Hematopoietic multipotent progenitor cell treated with erythropoietin and hydrocortisone succinate and interleukin-3 and kit ligand, for 17 days (in vitro differentiated cells): ENCODE measurements around the gene VAC14.
A peak's percentile ranks its signal among the peaks of the same experiment; 100 is the strongest.

Experiments used
- DNase-seq: peaks from one replicate; pipeline ENCODE4 v3.0.0-alpha.2; 2015; ENCODE audit warnings: low spot score

The VAC14 gene

DNA sequence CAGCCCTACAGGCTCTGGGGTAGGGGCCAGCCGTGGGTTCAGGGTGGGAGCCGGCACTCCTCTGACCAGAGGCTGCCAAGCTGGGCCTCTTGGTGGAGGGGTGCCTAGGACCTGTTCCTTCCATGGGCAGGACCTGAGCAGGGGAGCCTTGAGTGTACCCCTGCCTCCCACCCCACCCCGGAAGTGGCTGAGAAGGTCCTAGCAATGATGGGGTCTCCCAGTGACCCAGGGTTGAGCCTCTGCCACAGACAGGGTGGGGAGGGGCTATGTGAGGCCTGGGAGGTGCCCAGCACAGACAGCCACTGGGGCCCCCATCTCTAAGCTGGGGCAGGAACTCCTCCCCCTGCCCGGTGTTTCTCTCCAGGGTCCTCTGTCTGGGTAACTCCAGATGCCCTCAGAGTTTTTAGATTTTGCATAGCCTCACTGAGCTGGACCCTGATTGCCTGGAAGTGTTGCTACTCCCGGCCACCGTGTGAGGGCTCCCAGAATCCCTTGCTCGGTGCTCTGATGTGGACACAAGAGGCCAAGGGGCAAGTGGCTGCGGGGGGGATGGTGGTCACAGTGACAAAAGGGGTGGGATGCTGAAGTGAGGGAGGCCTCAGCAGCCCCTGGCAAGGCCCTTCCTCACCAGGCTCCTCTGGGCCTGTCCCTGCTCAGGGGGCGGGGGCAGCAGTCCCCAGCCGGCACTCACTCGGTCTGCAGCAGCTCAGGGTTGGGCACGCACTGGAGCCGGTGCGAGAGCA is 108.7 kb downstream of the VAC14 start:
- DNase-seq, result no peak

- DNase-seq, result no peak
These were observed 109.5 kb downstream of the VAC14 start for GRCh38 chr16:70691223-70692129.

DNA sequence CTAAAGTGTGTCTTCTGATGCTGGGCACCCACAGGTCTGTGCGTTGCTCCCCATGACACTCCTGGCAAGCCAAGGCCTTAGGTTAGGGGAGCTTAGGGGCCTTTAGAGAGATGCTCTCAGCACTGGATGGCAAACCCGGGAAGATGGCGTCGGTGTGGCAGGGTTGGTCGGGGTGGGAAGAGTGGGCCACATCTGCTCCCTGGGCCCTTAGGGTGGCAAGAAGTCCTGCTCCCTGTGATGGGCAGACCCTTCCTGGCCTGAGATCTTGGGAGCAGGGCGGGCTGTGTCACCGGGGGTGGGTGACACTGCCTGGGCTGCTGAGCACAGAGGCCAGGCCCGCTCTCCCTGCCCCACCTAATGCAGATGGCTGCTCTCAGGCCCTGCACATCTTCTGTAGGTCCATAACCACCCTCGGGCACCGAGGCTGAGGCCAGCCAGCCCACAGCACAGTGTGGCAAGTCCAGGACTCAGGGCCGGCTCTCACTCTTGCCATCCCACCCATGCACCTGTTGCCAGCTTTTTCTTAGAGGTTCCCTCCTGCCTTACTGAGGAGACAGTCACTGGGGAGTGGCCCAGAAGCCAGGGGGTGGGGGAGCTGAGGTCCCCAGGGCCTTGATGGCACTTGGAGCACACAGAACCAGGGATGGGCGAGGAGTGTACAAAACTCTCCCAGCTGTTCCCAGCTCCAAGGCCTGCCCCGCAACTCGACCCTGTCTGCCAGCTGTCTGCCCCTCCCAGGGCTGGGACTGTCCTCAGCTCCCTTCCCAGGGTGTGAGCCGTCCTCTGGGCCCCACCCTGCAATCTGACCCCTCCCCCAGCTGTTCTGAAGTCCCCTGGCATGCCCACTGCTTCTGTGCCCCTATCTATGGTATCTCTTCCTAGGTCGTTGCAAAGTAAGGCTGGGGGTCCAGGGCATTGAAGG is 110.7 kb downstream of the VAC14 start:
- DNase-seq, result no peak

- no peak for DNase-seq
These were observed 111.7 kb downstream of the VAC14 start for GRCh38 chr16:70689035-70689969.

- no peak for DNase-seq
These were observed 112.7 kb downstream of the VAC14 start for GRCh38 chr16:70688246-70688742.

DNA sequence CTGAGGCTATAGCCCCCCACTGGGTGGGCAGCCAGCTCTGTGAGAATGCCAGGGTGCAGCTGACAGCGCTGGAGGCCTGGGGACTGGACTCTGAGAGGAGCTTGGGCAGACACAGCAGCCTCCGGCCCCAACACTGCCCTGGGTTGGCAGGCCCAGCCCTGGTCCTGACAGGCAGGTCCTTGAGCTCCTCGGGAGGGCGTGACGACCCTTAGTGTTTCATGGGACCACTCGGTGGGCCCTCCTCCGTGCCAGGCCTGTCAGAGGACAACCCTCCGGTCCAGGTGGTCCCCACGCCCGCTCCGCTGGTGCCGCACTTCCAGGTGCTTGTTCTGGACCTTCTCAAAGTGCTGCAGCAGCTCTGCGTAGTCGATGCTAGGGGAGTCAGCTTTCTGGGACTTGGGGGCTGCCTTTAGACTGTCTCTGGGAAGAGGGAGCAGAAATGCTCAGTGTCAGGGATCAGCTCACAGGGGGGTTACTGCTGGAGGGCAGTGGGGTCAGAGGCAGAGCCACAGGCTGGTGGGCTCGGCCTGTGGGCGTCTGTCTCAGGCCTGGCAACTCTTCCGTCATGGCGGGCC is 113.2 kb downstream of the VAC14 start:
- DNase-seq, result no peak

GRCh38 chr16:70687102-70687511 is 113.9 kb downstream of the VAC14 start:
- no peak for DNase-seq

- DNase-seq, result no peak
These were observed 114.4 kb downstream of the VAC14 start for GRCh38 chr16:70686376-70687101.

DNA sequence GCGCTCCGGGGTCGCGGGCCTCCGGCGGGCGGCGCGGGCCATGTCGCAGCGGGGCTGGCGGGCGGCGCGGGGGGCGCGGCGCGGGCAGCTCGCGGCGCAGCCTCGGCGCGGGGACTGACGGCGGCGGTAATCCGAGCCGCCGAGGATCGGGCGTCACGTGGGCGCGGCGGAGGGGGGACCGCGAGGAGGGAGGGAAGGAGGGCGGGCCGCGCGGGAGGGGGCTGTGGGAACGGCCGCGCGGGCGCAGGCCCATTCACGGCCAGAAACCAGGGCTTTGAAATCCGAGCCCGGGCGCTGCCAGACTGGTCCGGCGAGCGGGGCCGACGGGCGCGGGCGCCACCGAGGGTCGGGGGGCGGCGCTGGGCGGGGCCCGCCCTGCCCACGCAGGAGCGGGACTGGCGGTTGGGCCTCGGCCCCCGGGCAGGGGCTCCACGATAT is 115.0 kb downstream of the VAC14 start, which contains the start of gene MTSS2:
Gene MTSS2, minus strand, starts transcription at position 116 of the 438 bp plus-strand sequence. CDS start 262 bp downstream, outside the sequence.
- DNase-seq, result no peak

GRCh38 chr16:70685061-70685937 is 115.7 kb downstream of the VAC14 start:
- no peak for DNase-seq

GRCh38 chr16:70684146-70685060 is 116.6 kb downstream of the VAC14 start:
- DNase-seq, result no peak

- DNase-seq, result no peak
These were observed 117.6 kb downstream of the VAC14 start for GRCh38 chr16:70683146-70683944.

GRCh38 chr16:70682239-70683145 is 118.5 kb downstream of the VAC14 start:
- peak; percentile 38 for DNase-seq

DNA sequence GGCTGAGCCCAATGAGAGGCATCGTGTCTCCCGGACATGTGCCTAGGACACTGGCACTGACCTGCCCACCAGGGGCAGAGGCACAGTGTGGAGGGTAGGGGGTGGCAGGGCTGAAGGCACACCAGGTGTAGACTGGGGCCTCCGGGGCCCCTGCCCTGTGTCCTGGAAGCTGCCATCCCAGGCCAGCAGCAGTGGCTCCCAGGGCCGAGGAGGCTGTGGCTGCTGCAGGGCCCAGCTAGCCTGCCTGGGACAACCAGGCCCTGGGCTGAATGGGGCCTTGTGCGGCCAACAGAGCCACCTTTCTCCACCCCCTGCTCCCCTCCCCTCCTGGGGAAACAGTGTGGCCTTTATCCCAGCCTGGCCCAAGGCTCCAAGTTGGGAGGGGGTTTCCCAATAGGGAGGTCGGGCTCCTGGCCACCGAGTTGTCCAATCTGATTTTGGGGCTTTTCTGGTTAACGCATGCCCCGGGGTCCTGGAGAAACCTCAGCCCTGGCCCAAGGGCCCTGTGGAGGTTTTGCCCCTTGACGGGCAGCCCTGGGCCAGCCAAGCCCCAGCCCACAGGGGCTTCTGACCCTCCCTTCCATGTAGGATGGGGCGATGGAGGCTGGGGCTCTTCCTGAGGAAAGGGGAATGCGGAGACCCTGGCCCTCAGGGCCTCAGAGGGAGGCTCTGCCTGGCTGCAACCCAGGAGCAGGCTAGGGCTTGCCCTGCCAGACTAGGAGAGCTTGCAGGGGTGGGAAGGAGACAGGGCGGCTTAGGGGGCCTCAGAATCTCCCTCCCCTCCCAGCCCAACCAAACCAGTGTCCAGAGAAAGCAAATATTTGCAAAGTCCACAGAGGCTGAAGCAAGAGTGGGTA is 119.3 kb downstream of the VAC14 start:
- no peak for DNase-seq
